ENCODE results near the gene FBXW7. TPM values are rescaled to one million over a fixed set of nuclear protein-coding genes. Genes with fewer than 3 reads are reported as not detected.

The FBXW7 gene
- polyA plus RNA-seq, 1 of the 3 experiments (the other 2 are of a cell fraction), result 7.7 TPM

- H4K20me1 ChIP-seq (ENCODE audit: insufficient read depth), result peaks cover 7% of the 10 kb centered on the region; the same call in 1 of the 2 replicates
Measured at GRCh38 chr4:152448854-152449253, 87.0 kb downstream of the FBXW7 start.

More at GRCh38 chr4:152448854-152449253, 87.0 kb downstream of the FBXW7 start:
- ChIA-PET CTCF (interaction anchor here (0.8 to 1.5 kb wide), 9 partner anchors 24 to 194 kb away, joined by 3 to 6 read pairs (median 3); no protein-coding TSS in a partner anchor), POLR2A (no interaction called here)
- Histone ChIP-seq H3K4me3 (ENCODE audit: low read depth in 2 of 2, low read length in 1 of 2) (no peak overlapping the region), H3K9me2 (no peaks in the 10 kb centered on the region), H3K9ac (no peak overlapping the region), H3K4me1 (ENCODE audit: control insufficient read depth in 1 of 2, insufficient read depth in 2 of 2, low read depth in 1 of 2, low read length in 1 of 2) (no peaks in the 10 kb centered on the region; a peak in 2 of 4 replicates), H3K27me3 (ENCODE audit: insufficient read depth) (no peaks in the 10 kb centered on the region), H3K9me3 (no peaks in the 10 kb centered on the region), H2AFZ (ENCODE audit: low read depth) (no peak overlapping the region), H3K27ac (ENCODE audit: low read depth in 2 of 2, low read length in 1 of 2) (no peak overlapping the region), H3K79me2 (ENCODE audit: insufficient read depth) (peaks cover 29% of the 10 kb centered on the region), H3K4me2 (no peak overlapping the region), H3K36me3 (replicated peaks in 1 of 2; ENCODE audit: control insufficient read depth in 1 of 2, insufficient read depth in 2 of 2, low read length in 1 of 2) (peaks cover 0 to 2% of the 10 kb centered on the region in 2 experiments), H3F3A (replicated peaks; ENCODE audit: insufficient read depth) (peaks cover 9% of the 10 kb centered on the region)
- no peak for DNase-seq
- TF ChIP-seq ZBTB33 (IDR thresholded peaks at IDR 0.05; ENCODE audit: borderline replicate concordance, low read depth) (no peak), PBX3 (IDR thresholded peaks at IDR 0.05) (no peak), FOXJ3 (CRISPR knock-in tag; IDR thresholded peaks at IDR 0.05) (no peak), JUND (IDR thresholded peaks at IDR 0.05) (no peak), GATA2 (CRISPR knock-in tag; IDR thresholded peaks at IDR 0.05) (no peak), CTCF (IDR thresholded peaks at IDR 0.05) (no peak), IRF3 (IDR thresholded peaks at IDR 0.05; ENCODE audit: low read depth, low read length) (no peak), EZH2phosphoT487 (IDR thresholded peaks at IDR 0.05; ENCODE audit: borderline replicate concordance, low read depth) (no peak), SMC3 (IDR thresholded peaks at IDR 0.05; ENCODE audit: low read depth, low read length) (no peak)
- 72% methylated on average over 3 of the region's 3 CpGs for WGBS (ENCODE audit: low lambda C conversion rate)
